Measurements from ENCODE around the gene PLA2G1B.

The PLA2G1B gene

DNA sequence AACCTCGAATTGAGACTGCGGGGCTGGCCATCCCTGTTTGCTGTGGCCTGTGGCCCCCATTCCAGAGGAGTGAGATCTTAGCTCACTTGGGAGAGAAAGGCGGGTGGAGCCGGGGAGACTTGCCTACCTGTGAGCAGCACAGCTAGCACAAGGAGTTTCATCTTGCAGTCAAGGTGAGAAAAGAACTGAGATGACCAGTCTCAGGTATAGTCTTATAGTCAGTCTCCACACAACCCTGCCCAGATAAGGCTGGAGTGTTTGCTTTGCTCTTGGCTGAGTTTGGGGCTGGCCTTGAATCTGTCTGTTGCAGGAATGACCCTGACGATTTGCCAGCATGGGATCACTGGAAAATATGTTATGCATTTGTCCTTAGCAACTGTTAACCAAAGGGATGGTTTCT, at the start of gene PLA2G1B:
PLA2G1B (minus strand) TSS at position 187 of the 400 bp plus-strand sequence; CDS start at position 161, 26 bp downstream.
- DNase-seq (ENCODE audit: low spot score): no peak

DNA sequence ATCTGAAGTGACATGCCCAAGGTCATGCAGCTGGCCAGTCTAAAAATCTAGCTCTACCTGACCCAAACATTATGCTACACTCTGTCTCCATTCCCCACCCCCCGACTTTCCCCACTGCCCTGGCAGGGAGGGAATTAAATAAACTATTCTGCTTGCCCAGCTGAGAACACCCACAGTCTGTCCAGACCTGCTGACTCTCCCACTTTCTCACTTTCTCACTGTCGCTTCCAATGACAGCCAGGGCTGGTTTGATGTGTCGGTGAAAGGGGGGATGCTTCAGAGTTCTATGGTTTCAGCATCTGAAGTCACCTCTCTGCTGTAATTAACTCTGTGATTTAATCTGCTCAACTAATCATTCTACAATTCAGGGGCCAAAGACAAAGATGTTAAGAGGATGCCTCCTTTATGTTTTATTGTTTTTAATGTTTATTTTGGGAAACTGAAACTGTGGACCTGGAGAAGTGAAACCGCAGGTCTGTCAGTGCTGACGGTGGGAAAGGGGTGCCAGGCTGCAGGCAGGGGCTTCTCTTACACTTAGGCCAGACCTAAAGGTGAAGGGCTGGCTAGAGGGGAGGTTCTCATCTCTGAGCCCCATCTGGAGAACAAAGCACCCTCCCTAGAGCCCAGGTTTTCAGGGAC, 49.5 kb upstream of the PLA2G1B start:
- no peak for DNase-seq (ENCODE audit: low spot score)

DNA sequence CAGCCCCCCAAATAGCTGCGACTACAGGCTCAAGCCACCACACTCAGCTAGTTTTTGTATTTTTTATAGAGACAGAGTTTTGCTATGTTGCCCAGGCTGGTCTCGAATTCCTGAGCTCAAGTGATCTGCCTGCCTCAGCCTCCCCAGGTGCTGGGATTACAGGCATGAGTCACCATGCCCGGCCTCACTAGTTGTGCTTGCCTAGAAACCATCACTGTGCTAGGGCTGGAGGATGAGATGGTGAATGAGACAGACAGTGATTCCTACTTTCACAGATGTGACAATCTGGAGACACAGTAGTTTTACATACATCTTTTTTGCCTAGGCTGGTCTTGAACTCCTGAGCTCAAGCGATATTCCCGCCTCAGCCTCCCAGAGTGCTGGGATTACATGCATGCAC, 48.8 kb upstream of the PLA2G1B start:
- no peak for DNase-seq (ENCODE audit: low spot score)

DNA sequence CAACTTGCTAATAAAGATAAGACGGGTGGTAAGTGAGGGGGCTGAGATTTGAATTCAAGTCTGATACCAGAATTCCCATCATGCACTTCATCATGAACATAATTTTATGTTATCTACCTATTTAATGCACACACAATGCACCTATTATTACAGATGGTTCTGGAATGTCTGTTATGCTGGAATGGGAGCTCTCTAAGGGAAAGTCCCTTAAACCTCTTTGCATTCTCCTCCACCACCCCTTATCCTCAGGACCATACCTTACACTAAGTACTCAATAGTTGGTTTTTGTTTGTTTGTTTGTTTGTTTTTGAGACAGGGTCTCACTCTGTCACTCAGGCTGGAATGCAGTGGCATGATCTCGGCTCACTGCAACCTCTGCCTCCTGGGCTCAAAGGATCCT, 48.4 kb upstream of the PLA2G1B start:
- DNase-seq (ENCODE audit: low spot score): no peak

DNA sequence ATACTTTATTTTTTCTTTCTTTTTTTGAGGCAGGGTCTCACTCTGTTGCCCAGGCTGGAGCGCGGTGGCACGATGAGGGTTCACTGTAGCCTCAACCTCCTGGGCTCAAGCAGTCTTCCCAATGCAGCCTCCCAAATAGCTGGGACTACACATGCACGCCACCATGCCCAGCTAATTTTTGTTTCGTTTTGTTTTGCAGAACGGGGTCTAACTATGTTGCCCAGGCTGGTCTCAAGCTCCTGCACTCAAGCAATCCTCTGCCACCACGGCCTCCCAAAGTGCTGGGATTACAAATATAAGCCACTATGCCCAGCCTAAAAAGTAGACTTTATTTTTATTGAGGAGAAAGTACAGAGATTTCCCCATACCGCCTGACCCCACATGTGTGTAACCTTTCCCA, 46.1 kb upstream of the PLA2G1B start:
- DNase-seq (ENCODE audit: low spot score): no peak

DNA sequence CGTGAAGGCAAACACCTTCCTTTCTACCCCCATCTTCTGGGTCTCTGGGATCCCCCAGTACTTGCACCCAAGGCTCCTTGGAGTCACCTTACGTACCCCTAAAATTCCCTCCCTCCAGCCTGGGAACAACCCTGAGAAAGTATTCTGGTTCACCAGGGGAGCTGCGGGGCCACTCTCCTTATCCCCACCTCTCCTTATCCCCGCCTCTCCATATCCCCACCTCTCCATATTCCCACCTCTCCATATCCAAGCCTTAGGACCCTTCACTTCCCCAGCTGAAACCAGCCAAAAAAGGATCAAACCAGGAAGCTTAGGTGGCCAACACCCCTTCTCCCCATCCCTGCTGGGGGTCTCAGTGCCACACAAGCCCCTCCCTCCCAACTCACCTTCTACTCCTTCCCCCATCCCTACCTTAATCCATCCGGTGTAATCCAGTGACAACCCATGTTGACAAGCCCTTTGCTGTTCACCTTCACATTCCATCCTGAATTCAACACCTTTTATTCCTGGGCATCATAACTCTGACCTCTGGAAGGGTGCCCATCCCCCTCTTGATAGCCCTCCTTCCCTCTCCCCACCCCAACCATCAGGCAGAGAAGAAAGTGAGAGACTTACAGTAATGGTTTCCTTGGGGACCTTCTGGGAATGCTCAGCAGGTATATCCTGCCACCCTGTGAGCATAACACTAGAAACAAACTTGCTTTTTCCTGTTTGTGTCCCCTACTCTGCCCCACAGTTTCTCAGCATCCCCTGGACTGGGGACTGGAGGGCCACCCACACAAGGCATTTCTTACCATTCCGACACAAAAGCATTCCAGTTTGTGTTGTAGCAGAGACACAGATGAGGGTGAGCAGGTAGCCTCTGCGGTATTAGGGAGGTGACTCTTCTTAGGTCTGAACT, 43.0 kb upstream of the PLA2G1B start:
- no peak for DNase-seq (ENCODE audit: low spot score)

DNA sequence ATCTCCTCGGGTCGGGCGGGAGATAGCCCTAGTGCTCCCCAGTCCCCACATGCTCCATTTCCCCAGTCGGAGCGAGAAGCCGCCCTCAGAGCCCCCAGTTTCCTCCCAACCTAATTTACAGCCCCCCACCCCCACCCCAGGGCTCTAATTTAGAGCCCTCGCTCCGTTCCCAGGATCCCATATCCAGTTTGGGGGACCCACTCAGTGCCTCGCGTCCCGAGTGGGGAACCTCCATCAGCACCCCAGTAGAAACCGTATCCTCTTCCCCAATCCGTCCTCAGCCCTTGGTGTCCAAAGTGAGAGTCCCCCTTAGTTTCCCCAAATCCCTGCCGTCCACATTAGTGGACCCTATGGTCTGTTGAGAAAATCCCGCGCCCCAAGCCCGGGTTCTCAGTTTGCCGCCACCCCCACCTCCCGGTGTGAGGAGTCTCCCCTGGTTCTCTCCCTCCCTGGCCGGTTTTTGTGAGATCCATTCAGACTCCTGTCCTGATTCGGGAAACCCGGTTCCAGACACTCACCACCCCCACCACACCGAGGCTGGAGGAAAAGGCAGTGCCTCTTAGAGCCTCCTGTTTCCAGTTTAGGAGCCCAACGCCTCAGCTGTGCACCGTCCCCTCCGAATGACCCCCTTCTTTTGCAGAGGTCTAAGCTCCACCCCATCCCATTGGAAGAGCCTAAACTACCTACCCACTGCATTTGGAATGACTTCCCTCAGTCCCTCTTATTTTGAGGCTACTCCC, 42.2 kb upstream of the PLA2G1B start:
- DNase-seq (ENCODE audit: low spot score): no peak

DNA sequence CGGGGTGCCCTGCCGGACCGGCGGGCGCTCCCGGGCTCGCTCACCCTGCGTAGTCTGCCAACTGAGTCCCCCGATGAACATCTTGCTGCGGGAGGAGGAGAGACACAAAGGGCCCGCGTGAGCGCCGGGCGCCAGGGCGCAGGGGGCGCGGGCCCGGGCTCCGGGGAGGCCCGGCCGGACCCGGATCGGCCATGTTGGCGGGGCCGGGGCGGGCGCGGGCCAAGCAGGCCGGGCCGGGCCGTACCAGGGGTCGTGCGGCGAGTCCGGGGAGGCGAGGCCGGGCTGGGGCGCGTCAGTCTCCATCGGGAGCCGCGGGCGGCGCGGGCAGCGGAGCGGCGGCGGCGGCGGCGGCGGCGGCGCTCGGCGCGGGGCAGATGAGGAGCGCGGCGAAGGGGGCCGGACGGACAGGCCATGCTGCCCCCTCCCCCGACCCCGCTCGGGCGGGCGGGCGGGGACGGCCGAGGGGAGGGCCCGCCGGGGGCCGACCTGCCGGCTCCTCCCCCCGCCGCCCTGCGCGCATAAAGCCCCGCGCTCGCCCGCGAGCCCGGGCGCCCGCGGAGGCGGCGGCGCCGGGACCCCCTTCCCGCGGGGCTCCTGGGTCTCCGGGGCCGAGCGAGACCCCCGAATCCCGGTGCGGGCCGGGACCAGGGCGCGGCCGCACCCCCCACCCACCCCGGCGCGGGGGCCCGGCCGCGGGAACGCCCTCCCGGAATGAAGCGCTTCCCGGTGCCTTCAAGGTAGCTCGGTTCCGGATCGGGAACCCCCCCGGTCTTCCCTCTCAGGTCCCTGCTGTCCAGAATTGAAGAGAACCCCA, 41.4 kb upstream of the PLA2G1B start, which contains the start of gene MSI1:
MSI1 (minus strand) TSS at position 376 of the 814 bp plus-strand sequence; CDS start at position 303, 73 bp downstream.
- DNase-seq (ENCODE audit: low spot score): no peak

DNA sequence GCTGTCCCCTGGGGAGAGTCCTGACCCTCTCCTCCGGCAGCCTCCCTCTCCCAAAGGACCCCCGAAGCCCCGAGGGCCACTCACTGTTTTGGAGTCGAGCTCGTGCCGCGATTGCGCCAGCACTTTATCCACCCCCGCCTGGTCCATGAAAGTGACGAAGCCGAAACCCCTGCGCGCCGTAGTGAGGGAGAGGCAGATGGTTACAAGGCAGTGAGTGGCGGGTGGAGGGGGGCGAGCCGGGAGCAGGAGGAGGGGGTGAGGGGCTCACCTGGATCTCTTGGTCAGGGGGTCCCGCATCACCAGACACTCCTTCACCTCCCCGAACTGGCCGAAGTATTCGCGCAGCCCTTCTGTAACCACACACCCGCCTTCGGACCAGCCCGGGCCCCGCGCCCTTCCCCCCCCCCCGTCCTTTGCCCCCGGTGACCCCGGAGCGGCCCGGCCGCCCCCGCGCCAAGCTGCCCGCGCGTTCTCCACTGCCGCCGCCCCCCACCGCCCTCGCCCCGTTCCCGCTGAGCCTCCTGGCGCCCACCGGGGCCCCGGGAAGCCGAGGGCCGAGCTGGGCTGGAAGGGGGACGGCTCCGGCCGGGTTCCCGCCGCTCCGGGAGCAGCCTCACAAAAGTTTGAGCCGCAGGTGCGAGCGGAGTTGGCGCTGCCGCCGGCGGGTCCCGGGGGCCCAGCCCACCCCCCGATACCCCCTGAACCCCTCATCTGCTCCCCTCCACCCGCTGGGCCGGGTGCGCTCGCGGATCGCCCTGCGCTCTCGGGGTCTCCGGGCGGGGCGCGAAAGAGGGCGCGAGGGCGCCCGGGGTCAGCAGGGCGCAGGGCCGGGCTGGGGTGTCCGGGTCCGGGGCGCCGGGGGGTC, 40.6 kb upstream of the PLA2G1B start:
- DNase-seq (ENCODE audit: low spot score): no peak

DNA sequence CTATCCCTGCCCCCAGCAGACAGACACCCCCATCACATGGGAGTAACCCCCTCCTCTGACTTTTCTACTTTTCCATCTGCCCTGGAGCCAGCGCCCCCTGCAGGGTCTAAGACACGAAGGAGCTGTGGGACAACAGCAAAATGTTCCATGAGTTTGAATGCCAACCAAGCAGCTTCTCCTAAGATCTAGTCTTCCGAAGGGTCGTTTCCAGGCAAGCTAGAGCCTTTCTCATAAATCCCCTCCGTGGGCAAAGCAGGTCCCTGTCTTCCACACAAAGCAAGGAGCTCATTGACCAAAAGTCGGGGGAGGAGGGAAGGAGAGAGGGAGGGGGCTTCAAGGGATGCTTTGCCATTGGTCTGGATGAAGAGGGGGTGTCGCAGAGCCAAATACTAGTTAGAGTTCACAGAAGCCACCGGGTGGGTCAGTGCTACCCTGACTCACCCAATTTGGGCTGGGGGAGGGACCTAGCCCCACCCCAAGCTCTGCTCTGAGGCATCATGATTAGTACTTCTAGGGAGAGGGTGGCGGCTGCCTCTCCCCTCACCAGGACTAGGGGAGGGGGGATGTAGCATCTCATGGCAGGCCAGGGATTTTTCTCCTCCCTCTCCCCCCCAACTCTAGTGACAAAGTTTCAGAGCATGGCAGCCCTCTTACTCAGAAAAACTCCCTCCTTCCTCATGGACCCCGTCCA, 39.8 kb upstream of the PLA2G1B start:
- DNase-seq (ENCODE audit: low spot score): no peak

DNA sequence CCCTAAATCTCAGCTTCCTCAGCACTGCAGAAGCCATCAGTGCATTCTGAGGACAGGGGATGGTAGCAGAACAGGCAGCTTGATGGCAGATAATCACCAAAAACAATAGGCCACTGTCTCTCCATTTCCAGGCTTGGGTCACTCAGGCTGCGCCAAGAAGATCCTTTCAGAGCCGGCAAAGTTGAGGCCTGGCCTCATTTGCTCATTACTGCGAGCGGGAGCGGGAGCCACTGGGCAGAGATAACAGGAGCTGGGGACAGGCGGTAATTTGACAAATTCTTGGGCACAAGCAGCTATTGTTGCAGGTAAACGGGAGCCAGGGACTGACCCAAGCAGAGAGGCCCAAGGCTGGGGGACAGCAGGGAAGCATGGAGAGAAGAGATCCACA, 39.3 kb upstream of the PLA2G1B start:
- no peak for DNase-seq (ENCODE audit: low spot score)

DNA sequence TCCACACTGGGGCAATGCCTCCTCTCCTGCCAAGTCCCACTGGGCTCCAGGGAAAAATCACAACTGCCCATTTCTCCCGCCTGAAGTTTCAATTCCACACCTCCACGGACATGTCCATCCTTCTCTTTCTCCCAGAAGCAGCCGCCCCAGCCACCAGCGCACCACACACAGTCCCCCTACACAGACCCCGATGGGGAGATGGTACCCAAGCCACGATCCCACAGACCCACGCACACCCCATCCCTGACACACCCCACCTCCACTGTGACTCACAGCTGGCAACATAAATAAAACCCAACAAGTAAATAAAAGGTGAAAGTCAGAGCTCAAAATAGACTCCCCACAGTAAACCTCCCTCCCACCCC, 38.7 kb upstream of the PLA2G1B start:
- DNase-seq (ENCODE audit: low spot score): no peak

DNA sequence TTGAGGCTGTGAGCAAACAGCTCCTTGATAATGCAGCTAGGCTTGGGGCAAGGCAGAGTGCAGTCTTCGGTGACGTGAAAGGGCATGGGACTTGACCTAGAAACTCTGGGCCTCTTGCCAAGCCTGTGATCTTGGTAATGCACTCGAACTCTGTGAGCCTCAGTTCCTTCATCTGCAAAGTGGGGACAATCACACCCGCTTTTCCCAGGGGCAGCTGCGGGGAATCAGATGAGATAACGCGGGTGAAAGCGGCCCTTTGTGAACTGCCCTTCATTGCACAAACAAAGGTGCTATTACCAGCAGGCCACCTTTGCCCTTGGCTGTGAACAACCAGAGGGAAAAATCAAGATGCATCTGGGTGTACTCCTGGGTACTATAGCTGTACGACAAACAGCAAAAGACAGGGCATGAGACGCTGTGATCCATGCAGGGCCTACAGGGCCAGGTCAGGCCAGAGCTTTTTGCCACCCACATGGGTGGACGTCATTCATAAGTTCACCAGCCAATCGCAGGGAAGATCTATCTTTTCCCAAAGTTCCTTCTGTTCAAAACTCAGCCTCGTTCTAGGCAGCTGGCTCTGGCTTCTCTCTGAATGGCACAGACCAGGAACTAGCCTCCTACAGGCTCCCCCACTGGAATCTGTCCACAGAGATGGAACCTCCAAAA, 38.2 kb upstream of the PLA2G1B start:
- DNase-seq (ENCODE audit: low spot score): no peak

DNA sequence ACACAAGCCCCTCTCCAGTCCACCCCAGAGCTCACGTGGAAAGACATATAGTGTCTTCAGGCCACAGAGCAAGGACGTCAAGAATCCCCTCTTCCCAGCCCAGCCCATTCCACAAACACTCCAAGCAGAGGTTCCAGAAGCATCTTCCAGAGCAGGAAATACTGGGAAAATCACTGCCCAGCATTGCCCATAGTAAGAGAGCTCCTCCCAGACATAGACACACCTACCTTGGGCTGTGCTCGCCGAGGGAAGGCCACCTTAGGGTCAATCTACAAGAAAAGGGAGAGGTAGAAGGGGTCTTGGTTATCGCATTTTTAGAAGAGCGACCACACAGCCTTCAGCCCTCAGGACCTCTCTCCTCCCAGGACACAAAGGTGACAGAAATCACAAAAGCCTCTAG, 36.9 kb upstream of the PLA2G1B start:
- no peak for DNase-seq (ENCODE audit: low spot score)

DNA sequence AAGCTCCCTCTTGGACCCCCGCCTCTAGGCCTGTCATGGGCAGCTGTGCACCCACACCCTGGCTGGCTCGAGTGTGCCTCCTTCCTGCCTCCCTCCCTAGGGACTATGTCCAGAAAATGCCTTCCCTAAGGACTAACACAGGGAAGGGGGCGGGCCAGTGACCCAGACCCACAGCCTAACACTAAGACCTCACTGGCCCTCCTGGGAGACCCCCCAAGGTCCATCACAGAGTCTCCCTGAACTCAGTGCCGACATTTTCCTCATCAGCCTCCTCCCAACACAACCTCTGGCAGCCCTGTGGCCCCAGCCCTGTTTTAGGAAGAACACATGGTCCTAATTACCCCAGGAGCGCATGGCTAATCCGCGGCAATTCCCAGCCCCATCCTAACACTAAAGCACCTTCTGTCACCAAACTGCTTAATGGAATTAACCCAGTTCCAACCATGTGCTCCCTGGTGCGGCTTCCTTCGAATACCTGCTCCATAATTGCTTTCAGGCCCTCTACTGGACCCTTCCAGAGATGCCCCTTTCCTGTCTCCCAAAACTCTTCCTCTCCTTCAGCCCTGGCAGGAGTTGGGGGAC, 35.8 kb upstream of the PLA2G1B start:
- DNase-seq (ENCODE audit: low spot score): no peak

DNA sequence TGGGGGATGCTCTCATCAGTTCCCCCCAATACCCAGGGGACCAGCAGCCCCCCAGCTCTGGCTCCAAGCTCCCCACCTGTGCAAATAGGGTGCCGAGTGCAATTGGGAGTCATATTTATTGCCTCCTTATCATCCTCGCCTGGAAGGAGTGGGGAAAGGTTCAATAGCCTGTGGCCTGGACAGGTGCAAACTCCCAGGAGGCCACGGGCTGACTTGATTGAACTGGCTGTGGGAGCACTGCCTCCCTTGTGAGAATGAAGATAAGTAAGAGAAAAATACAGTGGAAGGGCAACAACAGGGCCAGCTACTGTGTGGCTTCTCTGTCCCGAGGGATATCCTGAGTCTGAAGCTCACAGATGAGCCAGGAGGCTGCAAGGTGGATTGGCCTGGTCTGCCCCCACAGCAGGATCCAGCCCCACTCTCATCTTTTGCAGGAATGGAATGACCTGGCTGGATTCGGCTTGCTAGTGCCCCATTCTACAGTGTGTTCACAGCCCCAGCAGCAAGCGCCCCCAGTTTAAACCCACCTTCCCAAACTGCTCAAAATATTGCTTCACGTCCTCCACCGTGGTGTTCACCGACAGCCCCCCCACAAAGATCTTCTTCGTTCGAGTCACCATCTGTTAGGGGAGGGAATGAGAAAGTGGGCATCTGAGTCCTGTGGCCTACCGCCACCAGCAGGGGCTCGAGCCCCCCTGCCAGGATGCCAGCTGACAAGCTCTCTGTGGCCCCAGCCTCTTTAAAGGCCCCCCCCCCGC, 35.1 kb upstream of the PLA2G1B start:
- no peak for DNase-seq (ENCODE audit: low spot score)

DNA sequence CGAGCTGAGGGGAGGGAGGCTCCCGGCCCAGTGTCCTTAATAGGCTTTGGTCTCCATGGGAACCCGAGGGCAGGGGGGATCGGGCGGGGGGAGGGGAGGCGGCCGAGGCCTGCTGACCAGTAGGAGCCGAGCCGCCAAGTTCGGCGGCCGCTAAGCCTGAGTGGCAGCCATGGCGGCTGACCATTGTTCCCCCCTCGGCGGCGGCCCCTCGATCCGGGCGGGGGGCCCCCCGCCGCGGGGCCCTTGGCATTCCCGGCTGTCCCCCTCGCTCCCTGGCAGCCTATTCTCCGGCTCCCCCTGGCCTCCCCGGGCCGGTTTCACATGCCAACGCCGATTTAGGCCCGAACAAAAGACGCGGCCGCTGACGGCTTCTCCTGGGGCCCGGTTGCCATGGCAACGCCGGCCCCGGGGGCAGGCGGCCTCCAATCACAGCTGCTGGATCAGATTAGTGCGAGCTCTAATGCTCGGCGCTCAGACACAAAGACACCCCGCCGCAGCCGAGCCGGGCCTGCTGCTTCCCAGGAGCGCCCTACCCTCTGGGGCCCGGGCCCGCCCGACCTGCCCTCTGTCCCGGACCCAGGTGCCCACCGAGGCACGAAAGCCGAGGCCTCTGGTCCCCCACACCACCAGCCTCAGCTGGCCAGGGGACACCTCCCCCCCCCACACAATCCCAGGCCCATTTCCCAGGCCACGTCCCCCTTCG, 34.1 kb upstream of the PLA2G1B start:
- no peak for DNase-seq (ENCODE audit: low spot score)

DNA sequence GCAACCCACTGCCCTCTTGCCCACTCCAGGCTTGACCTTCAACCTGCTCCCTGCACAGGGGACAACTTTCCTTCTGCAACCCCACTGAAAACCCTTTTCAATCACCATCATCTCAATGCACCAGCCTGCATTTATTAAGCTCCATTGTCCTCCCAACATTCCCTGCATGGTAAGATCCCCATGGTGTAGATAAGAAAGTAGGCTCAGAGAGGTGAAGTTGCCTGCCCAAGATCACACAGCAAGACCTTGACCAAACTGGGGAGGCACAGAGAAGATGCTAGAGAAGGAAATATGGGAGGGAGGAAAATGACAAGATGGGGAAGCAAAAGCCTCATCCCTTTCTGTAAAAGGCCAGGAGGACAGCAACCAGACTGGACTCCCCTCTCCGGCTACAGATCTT, 31.5 kb upstream of the PLA2G1B start:
- no peak for DNase-seq (ENCODE audit: low spot score)
